GM23338 (cell line): ENCODE results near the gene EIF3B. TPM values are rescaled to one million over a fixed set of nuclear protein-coding genes. Genes with fewer than 3 reads are reported as not detected.

ENCODE experiments used
- ATAC-seq: fragments of 200-7000 bp; cut with Tn5 transposase; 3 replicates; pipeline ENCODE4 v1.9.1; 2020
- DNase-seq: peaks from one replicate; pipeline ENCODE4 v3.0.0-alpha.2; 2015; ENCODE audit warnings: low spot score
- H2AFZ ChIP-seq: fragments of 200-600 bp; sonication (generic); 2 replicates; pipeline ENCODE4 v1.8.0; 2016; ENCODE audit warnings: antibody characterized with exemption, mild to moderate bottlenecking, moderate library complexity
- H3F3A ChIP-seq: fragments of 200-600 bp; sonication (generic); replicated peaks from 2 replicates; pipeline ENCODE4 v1.8.0; 2017; ENCODE audit warnings: antibody characterized with exemption, mixed run types, low read depth
- H3K27ac ChIP-seq: fragments of 200-600 bp; sonication (generic); 2 replicates; pipeline ENCODE4 v1.6.1; 2016; ENCODE audit warnings: low read depth
- H3K27me3 ChIP-seq: fragments of 200-600 bp; sonication (generic); 2 replicates; pipeline ENCODE4 v1.8.0; 2016; ENCODE audit warnings: mild to moderate bottlenecking, mixed run types, moderate library complexity; ENCODE audit not compliant: insufficient read depth
- H3K36me3 ChIP-seq: fragments of 200-600 bp; sonication (generic); 2 replicates; pipeline ENCODE4 v1.8.0; 2016; ENCODE audit warnings: mild to moderate bottlenecking; ENCODE audit not compliant: insufficient read depth
- H3K4me1 ChIP-seq: fragments of 200-600 bp; sonication (generic); 2 replicates; pipeline ENCODE4 v1.8.0; 2016; ENCODE audit warnings: mild to moderate bottlenecking, moderate library complexity; ENCODE audit not compliant: insufficient read depth
- H3K4me2 ChIP-seq: fragments of 200-600 bp; sonication (generic); 2 replicates; pipeline ENCODE4 v1.7.1; 2017; ENCODE audit warnings: mixed run types
- H3K4me3 ChIP-seq: fragments of 200-600 bp; sonication (generic); 2 replicates; pipeline ENCODE4 v1.6.1; 2016; ENCODE audit warnings: mixed run types
- H3K79me2 ChIP-seq: fragments of 200-600 bp; sonication (generic); replicated peaks from 2 replicates; pipeline ENCODE4 v1.8.0; 2017; ENCODE audit warnings: mild to moderate bottlenecking; ENCODE audit not compliant: insufficient read depth
- H3K9me2 ChIP-seq: fragments of 200-600 bp; sonication (generic); 2 replicates; pipeline ENCODE4 v1.8.0; 2017; ENCODE audit not compliant: insufficient read depth
- H4K20me1 ChIP-seq: fragments of 200-600 bp; sonication (generic); replicated peaks from 2 replicates; pipeline ENCODE4 v1.8.0; 2017; ENCODE audit warnings: mild to moderate bottlenecking; ENCODE audit not compliant: insufficient read depth
- H3K27ac Mint-ChIP-seq: 2 replicates; pipeline ENCODE4 v1.8.0; 2020; ENCODE audit warnings: inconsistent platforms, mild to moderate bottlenecking, moderate library complexity, mixed read lengths
- H3K27me3 Mint-ChIP-seq: 3 replicates; pipeline ENCODE4 v1.8.0; 2022; ENCODE audit warnings: low read depth, mild to moderate bottlenecking, moderate library complexity, mixed read lengths, inconsistent platforms; ENCODE audit not compliant: insufficient read depth, poor library complexity
- H3K36me3 Mint-ChIP-seq: 3 replicates; pipeline ENCODE4 v1.8.0; 2021; ENCODE audit warnings: low read depth, mild to moderate bottlenecking, inconsistent platforms, moderate library complexity, mixed read lengths
- H3K4me1 Mint-ChIP-seq: 3 replicates; pipeline ENCODE4 v1.8.0; 2020; ENCODE audit warnings: mild to moderate bottlenecking, inconsistent platforms, mixed read lengths
- H3K4me3 Mint-ChIP-seq: 3 replicates; pipeline ENCODE4 v1.8.0; 2021; ENCODE audit warnings: moderate library complexity, mild to moderate bottlenecking, inconsistent platforms, mixed read lengths
- H3K9me3 Mint-ChIP-seq: 3 replicates; pipeline ENCODE4 v1.8.0; 2020; ENCODE audit warnings: moderate library complexity, mild to moderate bottlenecking, inconsistent platforms, mixed read lengths
- CREB1 ChIP-seq: fragments of 250-450 bp; sonication (Bioruptor Pico); IDR thresholded peaks from 2 replicates; pipeline ENCODE4 v1.5.0; 2020; ENCODE audit warnings: low read depth, mild to moderate bottlenecking, moderate library complexity
- EZH2 ChIP-seq: fragments of 200-600 bp; sonication (generic); IDR thresholded peaks from one replicate; pipeline ENCODE4 v1.8.0; 2017; ENCODE audit warnings: antibody characterized with exemption, mild to moderate bottlenecking, low read depth; ENCODE audit not compliant: unreplicated experiment
- EZH2phosphoT487 ChIP-seq: fragments of 200-600 bp; sonication (generic); IDR thresholded peaks from one replicate; pipeline ENCODE4 v1.8.1; 2018; ENCODE audit warnings: antibody characterized with exemption; ENCODE audit not compliant: unreplicated experiment
- JUNB ChIP-seq: IDR thresholded peaks from one replicate; pipeline ENCODE4 v1.6.1; 2016; ENCODE audit warnings: antibody characterized with exemption; ENCODE audit not compliant: unreplicated experiment
- NANOG ChIP-seq: IDR thresholded peaks from 2 replicates; pipeline ENCODE4 v1.6.1; 2016; ENCODE audit warnings: antibody characterized with exemption, borderline replicate concordance
- POLR2AphosphoS5 ChIP-seq: IDR thresholded peaks from 2 replicates; pipeline ENCODE4 v1.6.1; 2016; ENCODE audit warnings: antibody characterized with exemption, low read depth
- STAT1 ChIP-seq: IDR thresholded peaks from one replicate; pipeline ENCODE4 v1.6.1; 2016; ENCODE audit warnings: antibody characterized with exemption; ENCODE audit not compliant: unreplicated experiment
- ZNF114 ChIP-seq: fragments of 250-450 bp; sonication (Bioruptor Pico); IDR thresholded peaks from 2 replicates; pipeline ENCODE4 v1.5.0; 2020; ENCODE audit warnings: mild to moderate bottlenecking, moderate library complexity
- ZNF331 ChIP-seq: fragments of 250-450 bp; sonication (Bioruptor Pico); IDR thresholded peaks from 2 replicates; pipeline ENCODE4 v1.5.0; 2020; ENCODE audit warnings: low read depth, mild to moderate bottlenecking, moderate library complexity
- ZNF462 ChIP-seq: fragments of 250-450 bp; sonication (Bioruptor Pico); IDR thresholded peaks from 2 replicates; pipeline ENCODE4 v1.5.0; 2020; ENCODE audit warnings: mild to moderate bottlenecking, moderate library complexity
- polyA plus RNA-seq: library from polyadenylated mRNA; unstranded; fragments of >200 nt; fragmentation: Nextera tagmentation; extraction: Ambion mirVana; gene quantifications from 2 replicates; pipeline ENCODE4 v1.2.1, GENCODE V29; 2016
- total RNA-seq: library from RNA; depleted of rRNA; stranded (reverse); fragments of >200 nt; shearing (Covaris generic); gene quantifications from 2 replicates; pipeline ENCODE4 v1.2.3, GENCODE V29; 2014
- TF ChIP-seq, protein P1 (sequence below), 2 experiments: fragments of 200-600 bp in 1 of 2; sonication (generic) in 1 of 2; conservative IDR thresholded peaks; 2 replicates each; pipeline versions ENCODE4 v1.5.1 to v1.6.1; 2016 to 2017; ENCODE audit warnings: antibody characterized with exemption in 2 of 2, low read depth in 2 of 2, mild to moderate bottlenecking in 2 of 2, moderate library complexity in 1 of 2
- TF ChIP-seq, protein P2 (sequence below): IDR thresholded peaks from one replicate; pipeline ENCODE4 v1.6.1; 2018; ENCODE audit warnings: antibody characterized with exemption; ENCODE audit not compliant: unreplicated experiment
- TF ChIP-seq, protein P3 (sequence below): IDR thresholded peaks from 2 replicates; pipeline ENCODE4 v1.6.1; 2016; ENCODE audit warnings: antibody characterized with exemption

The EIF3B gene
- total and polyA plus RNA-seq, 2 experiments from 2014 or later, result 106 to 355 TPM

GRCh38 chr7:2357571-2357970, 2.9 kb downstream of the EIF3B start:
- Histone ChIP-seq H3K9me2 (no peaks in the 10 kb centered on the region), H3F3A (peaks cover 34% of the 10 kb centered on the region), H3K4me2 (peak overlapping the region; percentile 89; the same call in 1 of the 2 replicates), H2AFZ (no peak overlapping the region), H3K79me2 (peaks cover 88% of the 10 kb centered on the region), H3K4me1 (peaks cover 30% of the 10 kb centered on the region), H3K4me3 (peak overlapping the region; percentile 58; the same call in 1 of the 2 replicates), H3K36me3 (peaks cover 62% of the 10 kb centered on the region), H3K27ac (peak overlapping the region; percentile 74; the same call in 1 of the 2 replicates), H3K27me3 (no peaks in the 10 kb centered on the region), H4K20me1 (peaks cover 66% of the 10 kb centered on the region)
- Mint-ChIP-seq H3K4me1 (peaks cover 14% of the 10 kb centered on the region), H3K27me3 (peaks cover 9% of the 10 kb centered on the region), H3K36me3 (peaks cover 71% of the 10 kb centered on the region), H3K9me3 (no peaks in the 10 kb centered on the region), H3K4me3 (peak overlapping the region; percentile 5; the same call in 1 of the 3 replicates), H3K27ac (no peak overlapping the region)
- ATAC-seq (no peak), DNase-seq (no peak)
- no peak for TF ChIP-seq ZNF462
- no peak for TF ChIP-seq EZH2phosphoT487
- TF ChIP-seq EZH2, result no peak
- TF ChIP-seq ZNF114 (CRISPR knock-in tag), result no peak
- TF ChIP-seq, protein P1, sequence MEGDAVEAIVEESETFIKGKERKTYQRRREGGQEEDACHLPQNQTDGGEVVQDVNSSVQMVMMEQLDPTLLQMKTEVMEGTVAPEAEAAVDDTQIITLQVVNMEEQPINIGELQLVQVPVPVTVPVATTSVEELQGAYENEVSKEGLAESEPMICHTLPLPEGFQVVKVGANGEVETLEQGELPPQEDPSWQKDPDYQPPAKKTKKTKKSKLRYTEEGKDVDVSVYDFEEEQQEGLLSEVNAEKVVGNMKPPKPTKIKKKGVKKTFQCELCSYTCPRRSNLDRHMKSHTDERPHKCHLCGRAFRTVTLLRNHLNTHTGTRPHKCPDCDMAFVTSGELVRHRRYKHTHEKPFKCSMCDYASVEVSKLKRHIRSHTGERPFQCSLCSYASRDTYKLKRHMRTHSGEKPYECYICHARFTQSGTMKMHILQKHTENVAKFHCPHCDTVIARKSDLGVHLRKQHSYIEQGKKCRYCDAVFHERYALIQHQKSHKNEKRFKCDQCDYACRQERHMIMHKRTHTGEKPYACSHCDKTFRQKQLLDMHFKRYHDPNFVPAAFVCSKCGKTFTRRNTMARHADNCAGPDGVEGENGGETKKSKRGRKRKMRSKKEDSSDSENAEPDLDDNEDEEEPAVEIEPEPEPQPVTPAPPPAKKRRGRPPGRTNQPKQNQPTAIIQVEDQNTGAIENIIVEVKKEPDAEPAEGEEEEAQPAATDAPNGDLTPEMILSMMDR (conservative IDR thresholded peaks at IDR 0.05; ENCODE audit: low read depth in 2 of 2), result no peak
- TF ChIP-seq POLR2AphosphoS5, result no peak
- TF ChIP-seq CREB1 (CRISPR knock-in tag), result no peak
- no peak for TF ChIP-seq STAT1
- TF ChIP-seq, protein P2, sequence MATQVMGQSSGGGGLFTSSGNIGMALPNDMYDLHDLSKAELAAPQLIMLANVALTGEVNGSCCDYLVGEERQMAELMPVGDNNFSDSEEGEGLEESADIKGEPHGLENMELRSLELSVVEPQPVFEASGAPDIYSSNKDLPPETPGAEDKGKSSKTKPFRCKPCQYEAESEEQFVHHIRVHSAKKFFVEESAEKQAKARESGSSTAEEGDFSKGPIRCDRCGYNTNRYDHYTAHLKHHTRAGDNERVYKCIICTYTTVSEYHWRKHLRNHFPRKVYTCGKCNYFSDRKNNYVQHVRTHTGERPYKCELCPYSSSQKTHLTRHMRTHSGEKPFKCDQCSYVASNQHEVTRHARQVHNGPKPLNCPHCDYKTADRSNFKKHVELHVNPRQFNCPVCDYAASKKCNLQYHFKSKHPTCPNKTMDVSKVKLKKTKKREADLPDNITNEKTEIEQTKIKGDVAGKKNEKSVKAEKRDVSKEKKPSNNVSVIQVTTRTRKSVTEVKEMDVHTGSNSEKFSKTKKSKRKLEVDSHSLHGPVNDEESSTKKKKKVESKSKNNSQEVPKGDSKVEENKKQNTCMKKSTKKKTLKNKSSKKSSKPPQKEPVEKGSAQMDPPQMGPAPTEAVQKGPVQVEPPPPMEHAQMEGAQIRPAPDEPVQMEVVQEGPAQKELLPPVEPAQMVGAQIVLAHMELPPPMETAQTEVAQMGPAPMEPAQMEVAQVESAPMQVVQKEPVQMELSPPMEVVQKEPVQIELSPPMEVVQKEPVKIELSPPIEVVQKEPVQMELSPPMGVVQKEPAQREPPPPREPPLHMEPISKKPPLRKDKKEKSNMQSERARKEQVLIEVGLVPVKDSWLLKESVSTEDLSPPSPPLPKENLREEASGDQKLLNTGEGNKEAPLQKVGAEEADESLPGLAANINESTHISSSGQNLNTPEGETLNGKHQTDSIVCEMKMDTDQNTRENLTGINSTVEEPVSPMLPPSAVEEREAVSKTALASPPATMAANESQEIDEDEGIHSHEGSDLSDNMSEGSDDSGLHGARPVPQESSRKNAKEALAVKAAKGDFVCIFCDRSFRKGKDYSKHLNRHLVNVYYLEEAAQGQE, result no peak
- no peak for TF ChIP-seq JUNB
- TF ChIP-seq, protein P3, sequence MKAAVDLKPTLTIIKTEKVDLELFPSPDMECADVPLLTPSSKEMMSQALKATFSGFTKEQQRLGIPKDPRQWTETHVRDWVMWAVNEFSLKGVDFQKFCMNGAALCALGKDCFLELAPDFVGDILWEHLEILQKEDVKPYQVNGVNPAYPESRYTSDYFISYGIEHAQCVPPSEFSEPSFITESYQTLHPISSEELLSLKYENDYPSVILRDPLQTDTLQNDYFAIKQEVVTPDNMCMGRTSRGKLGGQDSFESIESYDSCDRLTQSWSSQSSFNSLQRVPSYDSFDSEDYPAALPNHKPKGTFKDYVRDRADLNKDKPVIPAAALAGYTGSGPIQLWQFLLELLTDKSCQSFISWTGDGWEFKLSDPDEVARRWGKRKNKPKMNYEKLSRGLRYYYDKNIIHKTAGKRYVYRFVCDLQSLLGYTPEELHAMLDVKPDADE, result no peak
- no peak for TF ChIP-seq ZNF331
- TF ChIP-seq NANOG, result no peak
